ENCODE data around the gene MCAM.

GRCh38 chr11:119329320-119329719 lies 12.4 kb upstream of the MCAM start:
- TF ChIP-seq ELF4 (IDR thresholded peaks at IDR 0.05) (no peak), BHLHE40 (IDR thresholded peaks at IDR 0.05; ENCODE audit: borderline replicate concordance) (no peak), SUZ12 (IDR thresholded peaks at IDR 0.05) (no peak), FOXM1 (IDR thresholded peaks at IDR 0.05; ENCODE audit: borderline replicate concordance) (no peak), NFRKB (IDR thresholded peaks at IDR 0.05) (no peak), CTBP1 (IDR thresholded peaks at IDR 0.05; ENCODE audit: borderline replicate concordance) (no peak), ARNT (IDR thresholded peaks at IDR 0.05) (no peak), FOXA1 (IDR thresholded peaks at IDR 0.05) (no peak), TARDBP (IDR thresholded peaks at IDR 0.05) (no peak), SP1 (IDR thresholded peaks at IDR 0.05) (no peak)
